DND-41 (cell line): ENCODE results near the gene ITSN2.

Source experiments
- CTCF ChIP-seq: IDR thresholded peaks from 2 replicates; pipeline ENCODE4 v1.5.1; 2012; ENCODE audit warnings: borderline replicate concordance, low read length, moderate library complexity, mild to moderate bottlenecking; ENCODE audit not compliant: poor library complexity, severe bottlenecking; ENCODE audit errors: extremely low read depth
- EZH2 ChIP-seq: IDR thresholded peaks from 3 replicates; pipeline ENCODE4 v1.6.1; 2012; ENCODE audit warnings: borderline replicate concordance, low read depth, mild to moderate bottlenecking, moderate library complexity, low read length, inconsistent platforms; ENCODE audit not compliant: severe bottlenecking

DNA sequence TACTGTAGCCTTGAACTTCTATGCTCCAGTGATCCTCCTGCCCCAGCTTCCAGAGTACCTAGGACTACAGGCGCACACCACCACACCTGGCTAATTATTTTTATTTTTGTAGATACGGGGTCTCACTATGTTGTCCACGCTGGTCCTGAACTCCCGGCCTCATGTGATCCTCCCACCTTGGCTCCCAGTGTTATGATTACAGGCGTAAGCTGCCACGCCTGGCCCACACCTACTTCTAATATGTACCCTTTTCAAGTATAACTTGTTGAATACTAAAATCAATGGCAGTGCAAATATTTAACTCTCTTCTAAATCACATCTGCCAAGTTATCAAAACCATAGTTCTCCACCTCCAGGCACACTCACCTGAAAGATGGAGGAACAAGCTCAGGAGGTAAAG, 58.7 kb downstream of the ITSN2 start:
- no peak for TF ChIP-seq CTCF
- TF ChIP-seq EZH2 = no peak
